Calu3 (cell line): ENCODE data around the gene BOLA2B. TPM values are rescaled to one million over a fixed set of nuclear protein-coding genes. Genes with fewer than 3 reads are reported as not detected.

Experiments used
- BruUV-seq: library from RNA; stranded (reverse); fragments of 400-500 nt; replicated peaks from 2 replicates; lab custom pipeline; 2021; lab: Mats Ljungman, UMichigan
- CTCF ChIA-PET: fragments of 300-600 bp; sonication (Branson Sonifier 250); formaldehyde crosslinking; loops from one replicate; lab custom pipeline; 2022; ENCODE audit warnings: antibody characterized with exemption; lab: Charles Lee
- DNase-seq: peaks from one replicate; pipeline ENCODE4 v3.0.0; 2022
- H3K27ac Mint-ChIP-seq: one replicate; pipeline ENCODE4 v1.8.0; 2022; ENCODE audit warnings: mixed read lengths; ENCODE audit not compliant: unreplicated experiment
- H3K27me3 Mint-ChIP-seq: one replicate; pipeline ENCODE4 v1.8.0; 2022; ENCODE audit warnings: mixed read lengths; ENCODE audit not compliant: unreplicated experiment
- H3K36me3 Mint-ChIP-seq: one replicate; pipeline ENCODE4 v1.8.0; 2022; ENCODE audit warnings: mild to moderate bottlenecking, moderate library complexity, mixed read lengths; ENCODE audit not compliant: insufficient read depth, unreplicated experiment
- H3K4me1 Mint-ChIP-seq: one replicate; pipeline ENCODE4 v1.8.0; 2022; ENCODE audit warnings: mild to moderate bottlenecking, low read depth, mixed read lengths; ENCODE audit not compliant: unreplicated experiment
- H3K4me3 Mint-ChIP-seq: one replicate; pipeline ENCODE4 v1.8.0; 2022; ENCODE audit warnings: mild to moderate bottlenecking, low read depth, moderate library complexity, mixed read lengths; ENCODE audit not compliant: unreplicated experiment
- H3K9me3 Mint-ChIP-seq: one replicate; pipeline ENCODE4 v1.8.0; 2022; ENCODE audit warnings: low read depth, mixed read lengths; ENCODE audit not compliant: unreplicated experiment
- CTCF ChIP-seq: fragments of 200-600 bp; IDR thresholded peaks from one replicate; pipeline ENCODE4 v1.8.0; 2022; ENCODE audit warnings: antibody characterized with exemption; ENCODE audit not compliant: unreplicated experiment
- intact Hi-C: fragments of 100-400 bp; cut with micrococcal nuclease; formaldehyde crosslinking; loops from one replicate; pipeline ENCODE4 v1.10.0; 2022; ENCODE audit not compliant: unreplicated experiment
- total RNA-seq: library from RNA; stranded (reverse); gene quantifications from 2 replicates; pipeline ENCODE4 v1.2.3, GENCODE V29; 2022

Gene BOLA2B
- total RNA-seq, 1 experiment from 2014 or later: 166 TPM

GRCh38 chr16:30186782-30187555 is 6.5 kb downstream of the BOLA2B start:
- no peaks in the 10 kb centered on the region for H3K27me3 Mint-ChIP-seq
- intact Hi-C loops: no loop called here
- CTCF ChIA-PET: no interaction called here
- H3K36me3 Mint-ChIP-seq: peaks cover 35% of the 10 kb centered on the region
- no TSS peak for BruUV-seq
- H3K4me3 Mint-ChIP-seq: no peak overlapping the region
- TF ChIP-seq CTCF: no peak
- no peaks in the 10 kb centered on the region for H3K9me3 Mint-ChIP-seq
- H3K27ac Mint-ChIP-seq: no peak overlapping the region
- no peak for DNase-seq
- peaks cover 13% of the 10 kb centered on the region for H3K4me1 Mint-ChIP-seq

DNA sequence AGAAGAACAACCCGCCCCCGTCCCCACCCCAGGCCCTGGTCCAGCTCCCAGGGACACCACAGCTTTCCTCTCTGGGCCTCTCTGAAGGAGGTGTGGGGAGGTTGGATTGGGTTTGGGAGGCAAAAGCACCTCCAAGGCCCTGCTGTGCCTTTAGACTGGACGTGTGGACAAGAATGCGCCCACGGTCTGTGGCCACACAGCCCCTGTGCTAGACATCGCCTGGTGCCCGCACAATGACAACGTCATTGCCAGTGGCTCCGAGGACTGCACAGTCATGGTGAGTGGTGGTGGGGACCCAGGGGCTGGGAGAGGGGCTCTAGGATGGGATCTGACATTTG is 7.1 kb downstream of the BOLA2B start:
- no peaks in the 10 kb centered on the region for H3K9me3 Mint-ChIP-seq
- H3K36me3 Mint-ChIP-seq: peaks cover 36% of the 10 kb centered on the region
- no peak overlapping the region for H3K4me3 Mint-ChIP-seq
- TF ChIP-seq CTCF: no peak
- H3K27me3 Mint-ChIP-seq: no peaks in the 10 kb centered on the region
- BruUV-seq: no TSS peak
- H3K27ac Mint-ChIP-seq: no peak overlapping the region
- intact Hi-C loops: no loop called here
- H3K4me1 Mint-ChIP-seq: peaks cover 13% of the 10 kb centered on the region
- CTCF ChIA-PET: no interaction called here
- no peak for DNase-seq

DNA sequence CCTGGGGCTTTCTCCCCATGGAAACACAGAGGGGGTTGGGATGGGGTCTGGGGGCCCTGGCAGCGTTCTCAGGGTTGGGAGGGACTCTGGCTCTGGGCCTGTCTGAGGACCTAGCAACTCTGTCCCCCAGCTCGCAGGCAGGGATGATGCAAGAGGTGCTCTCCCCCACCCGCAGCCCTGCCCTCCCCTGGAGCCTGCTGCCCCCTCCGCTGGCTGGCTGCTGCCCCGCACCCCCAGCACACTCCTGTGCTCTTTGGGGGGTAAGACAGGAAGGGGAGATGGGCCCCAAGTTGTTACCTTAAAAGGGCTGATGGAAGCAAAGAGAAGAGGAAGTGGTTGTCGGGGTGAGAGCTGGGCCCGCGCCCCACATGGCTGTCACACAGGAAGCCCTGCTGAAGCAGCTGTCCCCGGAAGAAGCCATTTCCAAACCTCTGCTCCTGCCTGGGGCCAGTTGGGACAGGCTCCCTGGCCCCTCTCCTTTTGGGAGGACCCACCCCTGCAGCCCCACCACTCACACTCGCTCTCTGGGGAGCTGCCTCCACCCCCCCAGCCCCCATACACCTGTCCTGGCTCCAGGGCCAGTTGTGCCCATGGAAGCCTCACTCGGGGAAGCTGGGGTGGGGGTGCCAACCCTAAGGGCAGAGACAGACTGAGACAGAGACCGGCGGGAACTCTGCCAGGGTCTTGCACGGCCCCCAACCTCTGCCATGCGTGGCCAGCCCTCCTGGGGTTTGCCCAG is 7.6 kb downstream of the BOLA2B start:
- TF ChIP-seq CTCF: no peak
- H3K36me3 Mint-ChIP-seq: peaks cover 36% of the 10 kb centered on the region
- no peak for DNase-seq
- CTCF ChIA-PET: no interaction called here
- H3K27me3 Mint-ChIP-seq: no peaks in the 10 kb centered on the region
- H3K9me3 Mint-ChIP-seq: no peaks in the 10 kb centered on the region
- intact Hi-C loops: no loop called here
- no TSS peak for BruUV-seq
- H3K27ac Mint-ChIP-seq: no peak overlapping the region
- no peak overlapping the region for H3K4me3 Mint-ChIP-seq
- peaks cover 13% of the 10 kb centered on the region for H3K4me1 Mint-ChIP-seq

DNA sequence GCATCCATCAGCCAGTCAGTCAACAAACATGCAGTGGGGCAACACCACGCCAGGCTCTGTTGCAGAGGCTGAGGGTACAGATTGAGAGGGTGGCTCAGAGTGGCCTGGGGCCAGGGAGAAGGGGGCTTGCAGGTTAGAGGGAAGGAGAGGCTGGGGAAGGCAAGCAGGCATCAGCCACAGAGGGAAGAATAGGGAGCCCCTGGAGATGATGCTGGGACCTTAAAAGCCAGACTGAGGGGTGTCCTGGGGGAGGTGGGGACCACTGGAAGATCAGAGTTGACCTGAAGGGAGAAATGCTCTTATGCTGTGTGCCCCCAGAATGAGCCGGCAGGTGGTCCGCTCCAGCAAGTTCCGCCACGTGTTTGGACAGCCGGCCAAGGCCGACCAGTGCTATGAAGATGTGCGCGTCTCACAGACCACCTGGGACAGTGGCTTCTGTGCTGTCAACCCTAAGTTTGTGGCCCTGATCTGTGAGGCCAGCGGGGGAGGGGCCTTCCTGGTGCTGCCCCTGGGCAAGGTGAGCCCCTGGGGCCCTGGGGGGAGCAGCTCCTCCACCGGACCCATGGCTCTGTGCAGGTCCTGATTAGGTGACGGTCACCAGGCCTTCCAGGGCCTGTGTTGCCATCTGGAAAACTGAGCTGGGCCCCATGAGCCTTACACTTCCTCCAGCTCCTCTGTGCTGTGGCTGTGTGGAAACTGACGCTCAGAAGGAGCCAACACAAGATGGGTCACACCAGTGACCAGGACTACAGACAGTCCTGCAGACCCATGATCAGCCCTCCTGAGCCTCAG is 8.4 kb downstream of the BOLA2B start:
- no TSS peak for BruUV-seq
- CTCF ChIA-PET: no interaction called here
- Mint-ChIP-seq H3K27me3 (no peaks in the 10 kb centered on the region), H3K4me1 (peaks cover 13% of the 10 kb centered on the region), H3K27ac (no peak overlapping the region), H3K9me3 (no peaks in the 10 kb centered on the region), H3K36me3 (peaks cover 36% of the 10 kb centered on the region), H3K4me3 (peak overlapping the region; percentile 85)
- DNase-seq: no peak
- intact Hi-C loops: no loop called here
- no peak for TF ChIP-seq CTCF
